DOHH2 (cell line): ENCODE measurements around the gene HELZ.

ENCODE experiments used
- CTCF ChIP-seq: fragments of 200-600 bp; sonication (generic); IDR thresholded peaks from one replicate; pipeline ENCODE4 v1.5.1; 2014; ENCODE audit warnings: antibody characterized with exemption, mild to moderate bottlenecking, low read depth, low read length; ENCODE audit not compliant: poor library complexity, severe bottlenecking
- EZH2phosphoT487 ChIP-seq: fragments of 200-600 bp; sonication (generic); IDR thresholded peaks from 2 replicates; pipeline ENCODE4 v1.6.1; 2017; ENCODE audit warnings: borderline replicate concordance, mild to moderate bottlenecking, antibody characterized with exemption, low read length, moderate library complexity, mixed read lengths

GRCh38 chr17:67095803-67096202 lies 149.2 kb downstream of the HELZ start:
- TF ChIP-seq CTCF (no peak), EZH2phosphoT487 (no peak)
